Dermis microvascular lymphatic vessel endothelial cell (primary cell): Measurements from ENCODE around the gene PDGFC. TPM values are rescaled to one million over a fixed set of nuclear protein-coding genes. Genes with fewer than 3 reads are reported as not detected.

Experiments used
- DNase-seq, 2 donors: peaks; one replicate each; pipeline versions ENCODE4 v3.0.0 to v3.0.0-alpha.2; 2010; ENCODE audit warnings: low read depth in 2 of 2
- total RNA-seq: library from RNA; depleted of rRNA; stranded (reverse); fragments of >200 nt; gene quantifications from 2 replicates; pipeline ENCODE4 v1.2.1, GENCODE V29; 2014

The PDGFC gene
- total RNA-seq, 1 donor from 2014 or later, result 11.3 TPM

DNA sequence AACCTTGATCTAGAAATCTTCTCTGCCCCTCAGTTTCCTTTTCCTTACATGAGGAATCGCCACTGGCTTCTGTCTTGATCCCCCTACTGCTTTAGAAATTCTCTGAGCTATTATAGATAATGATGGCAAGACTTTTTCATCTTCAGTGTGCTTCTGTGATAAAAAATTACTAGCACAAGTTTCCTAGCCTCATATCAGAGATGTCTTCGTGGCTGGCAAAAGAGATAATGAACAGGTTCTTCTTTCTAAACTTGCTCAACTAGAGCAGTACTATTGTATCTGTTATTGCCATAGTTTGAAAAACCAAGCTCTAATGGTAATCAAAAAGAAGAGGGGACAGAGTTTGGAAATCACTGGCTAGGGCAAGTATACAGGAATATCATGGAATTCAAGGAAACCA is 4.1 kb upstream of the PDGFC start:
- DNase-seq, result no peak

DNA sequence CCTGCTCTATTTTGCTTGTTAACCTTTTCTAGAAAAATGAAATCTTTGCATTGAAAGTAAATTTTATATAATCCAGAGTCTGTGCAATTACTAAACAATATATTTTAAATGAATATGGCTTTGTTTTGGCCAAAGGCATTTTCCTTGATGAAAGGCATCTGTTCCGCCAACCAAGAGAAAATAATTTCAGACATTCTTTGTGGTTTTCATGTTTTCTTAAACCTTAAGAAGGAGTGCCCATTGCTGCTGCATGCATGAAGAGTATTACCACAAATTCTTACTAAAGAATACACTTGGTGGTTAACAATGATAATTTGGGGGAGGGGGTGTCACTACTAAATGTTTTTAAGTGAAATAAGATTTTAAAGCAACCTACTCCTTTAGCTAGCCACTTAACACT is 2.7 kb upstream of the PDGFC start:
- no peak for DNase-seq

DNA sequence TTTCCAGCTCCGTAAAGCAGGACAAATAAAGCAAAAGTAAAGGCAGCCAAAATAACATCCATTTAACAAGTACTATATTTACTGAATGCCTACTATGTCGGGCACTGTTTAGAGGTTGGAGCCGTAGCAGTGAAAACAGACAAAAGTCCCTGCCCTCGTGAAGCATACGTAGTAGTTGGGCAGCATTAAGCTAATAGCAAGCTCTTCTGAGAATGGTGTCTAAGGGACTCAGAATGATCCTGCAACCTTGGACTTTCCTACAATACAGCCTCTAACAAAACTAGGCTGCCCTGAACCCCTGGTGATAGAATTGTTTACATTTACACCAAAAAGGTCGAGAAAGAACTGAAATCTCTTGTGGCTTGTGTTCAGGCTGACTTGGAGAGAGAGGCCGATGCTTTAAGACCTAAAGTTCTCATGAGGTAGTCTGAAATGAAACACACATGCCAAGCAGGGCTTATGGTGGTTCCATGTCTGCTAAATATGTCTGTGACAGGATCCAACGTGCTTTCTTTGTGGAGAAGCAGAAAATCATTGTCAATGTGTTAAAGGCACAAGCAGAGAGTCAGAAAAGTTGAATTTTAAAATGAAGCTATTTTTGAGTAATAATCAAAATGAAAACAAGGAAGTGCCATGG is 898 bp upstream of the PDGFC start:
- no peak for DNase-seq

DNA sequence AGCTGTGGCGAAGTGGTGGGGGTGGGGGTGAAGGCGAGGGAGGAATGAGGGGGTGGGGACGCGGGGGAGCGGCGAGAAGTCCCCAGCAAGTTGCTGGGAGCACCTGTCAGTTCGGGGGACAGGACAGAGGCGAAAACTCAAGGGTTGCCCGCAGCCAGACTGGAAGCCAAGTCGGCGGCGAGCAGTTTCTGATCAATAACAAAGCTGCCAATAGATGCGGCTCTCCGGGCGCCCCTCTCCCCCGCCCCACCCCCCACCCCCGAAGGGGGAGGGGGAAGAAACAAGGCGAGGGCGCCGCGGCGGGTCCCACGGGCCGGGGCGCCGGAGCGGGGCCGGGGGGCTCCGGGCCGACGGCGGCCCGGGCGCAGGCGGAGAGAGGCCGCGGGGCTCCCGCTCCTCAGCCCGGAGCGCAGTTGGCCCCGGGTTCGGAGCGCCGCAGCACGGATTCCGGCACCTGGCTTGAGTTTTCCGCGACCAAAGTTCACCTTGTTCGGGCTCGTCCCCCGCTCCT is 379 bp downstream of the PDGFC start:
- no peak for DNase-seq

DNA sequence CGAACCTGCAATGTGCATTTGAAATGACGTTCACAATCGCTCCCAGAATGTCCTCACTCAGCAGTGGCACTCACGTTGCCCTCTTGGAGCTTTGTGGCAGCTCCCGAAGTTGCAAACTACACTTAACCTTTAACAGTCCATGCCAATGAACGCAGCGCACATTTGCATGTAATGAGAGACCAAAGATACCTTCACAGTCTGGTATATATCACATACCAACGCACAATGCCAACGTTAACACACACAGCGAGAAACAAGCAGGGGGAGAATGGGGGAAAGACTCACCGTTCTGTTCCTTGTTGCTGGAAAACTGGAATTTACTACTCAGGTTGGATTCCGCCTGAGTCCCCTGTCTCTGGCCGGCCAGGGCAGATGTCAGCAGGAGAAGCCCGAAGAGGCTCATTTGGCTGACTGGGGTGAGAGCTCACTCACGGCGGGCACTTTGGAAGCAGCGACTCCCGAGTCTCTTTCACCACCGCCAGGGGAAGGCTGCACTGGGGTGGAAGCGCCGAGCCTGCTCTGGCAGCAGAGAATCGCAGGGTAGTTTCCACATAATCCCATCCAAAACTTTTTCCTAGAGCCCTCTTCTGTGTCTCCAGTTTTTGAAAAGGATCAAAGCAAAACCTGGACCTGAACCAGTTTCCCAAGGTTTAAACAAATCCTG is 966 bp downstream of the PDGFC start:
- DNase-seq, result peak; percentile 42 to 72

DNA sequence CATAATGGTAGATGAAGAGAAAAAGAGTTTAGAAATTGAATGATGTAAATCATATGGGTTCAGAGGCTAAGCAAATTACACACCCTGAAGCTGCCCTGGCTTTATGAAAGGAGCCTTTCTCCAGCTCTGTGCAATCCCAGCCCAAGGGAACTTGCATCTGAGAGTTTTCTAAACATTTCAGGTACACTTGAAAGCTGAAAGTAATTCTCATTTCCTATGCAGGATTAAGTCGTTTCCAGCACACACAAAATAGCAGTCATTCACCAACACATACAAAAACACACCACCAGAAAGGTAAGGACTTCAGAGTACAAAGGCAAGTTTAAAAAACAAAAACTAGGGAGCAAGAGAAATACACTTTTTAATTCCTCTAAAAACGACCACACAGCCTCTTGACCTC is 1.7 kb downstream of the PDGFC start:
- no peak for DNase-seq

DNA sequence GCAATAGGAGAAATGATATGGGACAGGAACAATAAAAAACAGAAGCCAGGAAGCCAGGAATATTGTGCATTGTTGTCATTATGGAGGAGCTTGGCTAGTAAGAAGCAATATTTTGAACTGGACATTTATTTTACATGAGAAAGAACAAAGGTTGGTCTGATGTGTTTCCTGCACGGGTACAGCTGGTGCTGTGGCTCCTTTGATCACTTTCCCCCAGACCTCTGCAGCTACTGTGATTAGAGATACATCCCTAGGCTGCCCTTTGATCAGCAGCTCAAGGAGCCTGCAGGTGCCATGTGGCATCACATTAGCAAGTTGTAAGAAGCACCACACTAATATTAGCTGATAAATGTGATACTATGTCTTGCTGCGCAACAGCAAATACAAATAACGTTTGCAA is 2.5 kb downstream of the PDGFC start:
- DNase-seq, result peak in 1 of 2 donors; percentile 41

DNA sequence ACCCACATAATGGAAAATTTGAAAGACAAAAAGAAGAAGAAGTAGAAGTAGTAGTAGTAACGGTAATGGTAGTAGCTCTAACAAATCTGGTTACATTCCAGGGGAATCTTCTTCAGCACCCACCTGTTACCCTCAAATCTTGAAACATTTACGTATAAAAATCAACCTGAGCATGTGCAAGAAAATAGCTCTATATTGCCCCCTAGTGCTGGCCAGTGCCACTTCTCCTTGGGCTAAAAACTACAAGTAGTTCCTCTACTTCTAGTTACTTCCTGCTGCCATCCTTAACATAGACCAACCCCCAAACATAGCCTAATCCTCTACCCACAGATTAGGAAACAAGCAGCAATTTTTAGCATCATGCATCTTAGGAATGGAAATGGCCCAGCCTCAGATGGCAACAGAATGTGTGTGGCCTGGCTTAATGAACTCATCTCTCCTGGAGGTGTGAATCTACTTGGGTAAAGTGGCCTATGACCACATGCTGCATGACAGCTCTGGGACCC is 3.1 kb downstream of the PDGFC start:
- peak in 1 of 2 donors; percentile 77 for DNase-seq

DNA sequence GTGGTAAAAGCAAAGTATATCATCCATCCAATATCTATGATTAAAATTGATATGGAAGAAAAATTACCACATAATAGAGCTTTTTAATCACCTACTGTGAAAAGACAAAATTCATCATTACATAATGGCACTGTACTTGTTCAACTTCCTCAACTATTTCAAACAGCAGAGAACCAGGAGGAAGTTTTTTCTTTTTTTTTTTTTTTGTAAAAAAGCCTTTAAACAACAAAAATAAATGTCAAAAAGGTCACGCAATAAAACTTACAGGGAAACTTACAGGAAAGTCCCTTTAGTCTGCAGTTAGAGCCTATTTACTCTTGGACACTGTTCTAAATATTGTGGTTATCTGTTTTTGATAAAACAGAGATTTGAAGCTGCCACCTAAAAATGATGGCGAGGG is 4.8 kb downstream of the PDGFC start:
- DNase-seq, result no peak

DNA sequence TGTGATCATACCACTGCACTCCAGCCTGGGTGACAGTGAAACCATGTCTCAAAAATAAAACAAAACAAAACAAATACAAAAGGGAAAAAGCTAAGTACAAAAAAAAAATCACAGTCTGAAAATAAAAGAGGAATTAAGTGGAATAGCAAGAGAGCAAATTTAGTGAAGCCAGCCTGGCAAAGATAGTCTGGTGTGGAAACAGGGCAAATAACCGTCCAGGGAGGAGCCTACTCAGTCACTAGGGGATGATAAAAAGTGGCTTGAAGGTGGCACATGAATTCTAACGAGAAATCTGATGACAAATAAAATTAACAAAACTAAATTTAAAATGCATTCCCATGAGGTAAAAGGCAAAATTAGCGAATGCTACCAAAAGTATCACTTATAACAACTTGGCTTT is 8.2 kb downstream of the PDGFC start:
- DNase-seq, result no peak

DNA sequence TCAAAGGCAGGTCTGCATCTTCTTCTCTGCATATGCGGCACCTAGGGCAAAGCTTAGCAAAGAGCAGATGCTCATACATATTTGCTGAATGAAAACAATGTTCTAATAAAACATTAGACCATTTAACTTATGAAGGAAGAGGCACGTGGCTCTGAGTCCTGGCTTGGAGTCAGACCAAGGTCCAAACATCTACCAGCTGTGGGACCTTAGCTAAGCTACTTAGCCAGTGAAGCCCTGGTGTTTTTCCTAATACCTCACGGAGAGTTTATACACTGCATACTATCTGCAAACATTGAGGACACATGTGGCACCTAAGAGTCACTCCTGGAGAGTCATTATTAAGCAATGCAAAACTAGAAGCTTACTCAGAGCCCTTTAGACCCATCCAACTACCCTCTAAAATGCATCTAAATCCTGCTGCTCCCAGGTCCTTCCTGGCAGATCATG is 9.0 kb downstream of the PDGFC start:
- DNase-seq, result peak in 1 of 2 donors; percentile 15

DNA sequence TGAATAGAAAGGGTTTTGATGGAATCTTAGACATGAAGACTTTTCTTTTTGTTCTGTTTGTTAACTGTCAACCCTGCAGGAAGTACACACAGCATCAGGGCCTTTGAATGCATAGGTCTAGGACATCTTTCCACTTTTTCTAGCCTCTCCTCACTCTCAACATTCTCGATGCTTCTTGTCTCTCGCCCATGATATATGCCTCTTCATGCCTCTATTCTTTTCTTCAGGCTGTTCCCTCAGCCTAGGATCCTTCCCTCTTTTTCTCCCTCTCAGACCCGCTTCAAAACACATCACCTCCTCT is 9.6 kb downstream of the PDGFC start:
- DNase-seq, result no peak

DNA sequence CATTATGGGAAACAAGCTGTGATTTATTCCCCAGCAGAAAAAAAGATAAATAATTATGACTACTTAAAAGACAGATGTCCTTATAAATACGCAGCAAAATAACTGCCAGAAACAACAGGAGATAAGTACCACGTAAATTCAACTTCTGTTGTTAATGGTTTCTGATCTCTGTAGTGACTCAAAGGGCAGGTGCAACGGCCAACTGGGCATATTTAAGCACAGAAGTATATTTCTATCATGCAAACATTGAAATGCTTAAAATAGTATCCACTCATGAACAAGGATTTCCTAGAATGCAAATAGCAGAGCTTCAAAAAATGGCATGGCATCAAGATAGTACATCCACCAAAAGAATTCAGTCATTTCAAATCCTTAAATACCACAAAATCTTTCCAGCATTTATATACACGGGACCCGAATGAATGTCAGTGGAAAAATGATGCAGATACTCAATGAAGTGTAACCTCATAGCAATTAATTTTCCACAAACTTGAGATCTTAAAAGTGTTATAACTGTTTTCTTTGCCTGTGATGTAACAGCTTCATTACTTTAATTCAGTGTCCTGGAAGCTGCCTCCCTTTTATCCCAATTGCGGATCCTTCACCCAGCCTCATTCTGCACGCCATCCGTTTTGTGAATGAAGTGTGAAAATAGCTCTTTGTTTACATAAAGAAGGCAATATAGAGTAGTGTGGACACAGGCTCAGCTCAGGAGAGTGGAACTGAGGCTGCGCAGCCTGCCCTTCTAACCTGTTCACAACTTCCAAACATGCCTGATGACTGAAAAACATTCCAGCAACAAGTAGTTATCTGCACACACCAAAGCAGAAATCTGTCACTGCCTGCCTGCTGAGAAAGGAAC is 10.2 kb downstream of the PDGFC start:
- DNase-seq, result no peak

DNA sequence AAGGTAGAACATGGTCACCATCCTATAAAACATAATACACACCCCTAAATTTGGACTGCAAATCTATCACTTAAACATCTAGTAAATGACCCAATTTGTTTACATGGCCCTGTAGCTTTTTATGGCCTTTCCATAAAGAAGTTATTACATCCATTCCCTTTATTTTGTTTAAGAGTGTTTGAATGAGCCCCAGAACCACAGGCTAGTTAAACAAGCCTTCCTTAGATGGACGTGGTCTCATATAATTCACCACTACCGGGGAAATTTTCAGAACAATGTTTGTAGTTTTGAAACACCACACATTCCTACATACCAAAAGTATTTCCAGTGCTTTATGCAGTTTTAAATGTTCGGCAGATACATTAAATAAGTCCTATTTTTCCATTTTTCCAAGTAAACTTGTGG is 12.3 kb downstream of the PDGFC start:
- DNase-seq, result no peak

DNA sequence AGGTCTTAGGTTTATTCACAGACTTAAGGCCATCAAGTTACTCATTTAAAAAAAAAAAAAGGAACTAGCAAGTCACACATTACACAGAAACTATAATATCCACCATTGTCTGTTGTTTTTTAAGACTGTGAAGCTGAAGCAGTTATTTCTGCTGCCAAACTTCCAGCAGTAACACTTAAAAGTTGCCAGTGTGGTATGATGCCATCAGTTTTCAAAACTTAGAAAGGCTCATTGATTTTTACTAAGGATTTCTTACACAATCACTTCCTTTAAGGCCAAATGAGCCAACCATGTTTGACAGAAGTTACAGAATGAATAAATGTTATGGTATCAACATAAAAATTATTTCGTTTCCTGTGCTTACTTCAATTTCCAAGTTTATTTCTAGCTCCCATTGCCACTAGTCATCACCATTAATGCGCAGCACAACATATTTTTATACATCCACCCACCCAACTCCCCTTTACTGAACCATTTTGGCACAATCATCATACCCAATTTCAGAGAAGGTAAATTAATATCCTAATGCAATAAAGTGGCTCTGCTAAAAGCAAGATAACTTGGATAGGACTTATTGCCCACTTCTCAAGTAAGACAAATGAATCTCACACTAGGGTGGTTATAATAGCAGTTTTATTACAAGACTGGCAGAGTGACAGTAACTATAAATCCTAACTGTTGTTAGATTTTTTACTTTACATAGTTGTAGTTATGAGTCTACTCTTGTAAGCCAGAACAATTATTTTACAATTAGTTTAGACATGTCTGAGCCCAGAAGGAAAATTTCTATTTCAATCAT is 13.1 kb downstream of the PDGFC start:
- DNase-seq, result no peak

DNA sequence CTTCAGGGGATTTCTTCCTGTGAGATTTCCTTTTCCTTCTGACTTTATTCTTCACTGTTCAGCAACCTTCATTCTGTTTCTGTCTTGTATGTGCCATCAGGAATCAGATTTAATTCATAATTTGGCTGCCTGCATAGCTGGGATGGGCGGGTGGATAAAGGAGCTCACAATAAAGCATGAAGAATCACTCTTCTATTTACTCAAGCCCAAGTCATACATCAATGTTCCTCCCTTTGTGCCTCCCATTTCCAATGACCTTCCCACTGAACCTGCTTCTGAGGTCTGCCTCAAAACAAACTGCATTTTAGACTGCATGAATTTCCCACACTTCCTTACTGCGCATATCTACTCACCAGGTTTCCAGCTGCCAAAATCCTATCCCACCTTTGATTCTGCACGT is 14.0 kb downstream of the PDGFC start:
- no peak for DNase-seq

DNA sequence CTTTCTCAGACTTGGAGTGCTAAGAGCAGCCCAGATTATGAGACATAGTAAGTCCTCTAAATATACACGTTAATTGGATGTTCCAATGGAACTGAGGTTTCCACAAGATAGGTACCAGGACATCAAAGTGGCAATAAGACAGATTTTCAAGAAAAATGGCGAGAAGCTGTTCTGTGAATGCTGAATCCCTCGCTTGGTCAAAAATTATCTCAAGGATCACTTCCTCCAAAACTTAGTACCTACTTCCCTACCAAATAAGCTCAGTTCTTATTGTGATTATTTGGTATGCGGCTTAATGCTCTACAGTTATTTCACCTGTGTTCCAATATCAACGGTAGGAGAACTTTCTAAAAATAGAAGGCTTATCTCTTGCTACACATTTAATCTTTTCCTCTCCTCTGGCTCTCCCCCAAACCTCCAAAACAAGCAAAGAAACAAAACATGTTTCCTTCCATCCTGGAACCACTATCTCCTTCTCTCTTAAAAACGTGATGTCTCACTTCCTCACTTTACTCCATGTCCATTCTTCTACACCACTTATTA is 14.7 kb downstream of the PDGFC start:
- DNase-seq, result peak in 1 of 2 donors; percentile 29

DNA sequence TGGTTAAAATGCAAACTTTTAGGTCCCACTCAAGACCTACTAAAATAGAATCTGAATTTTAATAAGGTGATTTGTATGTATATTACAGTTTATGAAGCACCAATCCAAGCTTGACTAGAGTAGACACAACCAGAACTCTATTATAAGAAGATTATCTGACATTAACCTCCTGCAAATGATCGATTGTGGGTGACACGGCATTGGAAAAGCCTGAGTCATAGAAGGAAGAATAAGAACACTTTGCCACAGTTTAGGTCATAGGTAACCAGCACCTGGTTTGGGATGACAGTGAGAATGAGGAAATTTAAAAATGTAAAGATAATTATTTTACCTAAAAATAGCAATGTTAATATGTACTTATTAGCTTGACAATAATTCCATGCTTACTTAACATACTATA is 15.2 kb downstream of the PDGFC start:
- no peak for DNase-seq

DNA sequence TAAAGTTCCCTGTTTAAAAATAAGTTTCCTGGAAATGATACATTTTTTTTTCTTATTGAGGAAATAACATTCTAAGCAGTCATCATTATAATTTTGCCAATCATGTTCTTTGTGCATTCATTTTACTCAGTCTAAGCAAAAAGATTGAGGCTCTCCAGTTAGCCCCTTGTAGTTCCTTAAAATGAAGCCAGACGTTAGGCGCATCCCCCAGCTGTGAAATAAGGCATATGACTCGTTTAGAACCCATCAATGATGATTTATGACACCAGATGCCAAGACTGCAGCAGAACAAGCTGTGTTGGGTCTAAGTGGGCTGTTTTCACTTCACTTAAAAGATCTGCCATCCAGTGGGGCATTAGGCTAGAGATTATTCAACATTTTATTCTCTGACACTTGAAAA is 17.0 kb downstream of the PDGFC start:
- DNase-seq, result no peak

DNA sequence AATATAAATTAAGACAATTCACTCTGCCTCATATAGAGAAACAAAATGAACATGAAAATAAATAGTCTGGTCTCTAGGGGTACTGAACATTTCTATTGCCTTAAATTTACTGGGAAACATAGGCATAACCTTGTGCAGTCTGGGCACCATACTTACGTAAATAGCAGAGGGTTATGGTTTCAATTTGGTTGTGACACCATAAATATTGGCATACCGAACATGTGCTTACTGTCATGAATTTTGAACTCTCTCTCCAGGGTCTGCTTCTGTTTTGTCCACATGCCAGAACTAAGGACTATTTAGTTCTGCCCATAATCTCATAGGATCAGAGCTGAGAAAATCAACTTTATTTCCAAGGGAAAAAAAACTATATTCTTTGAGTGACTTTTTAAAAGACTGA is 17.6 kb downstream of the PDGFC start:
- no peak for DNase-seq

DNA sequence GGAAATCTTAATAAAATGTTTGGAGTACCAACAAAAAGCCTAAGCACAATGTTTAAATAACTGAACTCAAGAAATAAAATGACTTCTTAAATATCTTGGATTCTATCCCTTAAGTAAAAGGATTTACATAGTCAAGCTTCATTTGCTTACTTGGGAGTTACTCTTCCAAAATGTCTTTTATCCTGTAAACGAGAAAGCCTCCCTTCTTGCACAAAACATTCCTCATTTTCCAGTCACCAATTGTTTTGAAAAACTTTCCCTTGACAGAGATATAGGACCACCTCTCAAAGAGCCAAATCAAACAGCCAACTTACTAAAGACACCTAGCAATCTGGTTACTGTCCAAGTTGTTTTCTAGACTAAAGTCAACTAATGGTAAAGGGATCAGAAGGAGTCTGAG is 18.6 kb downstream of the PDGFC start:
- DNase-seq, result no peak
